ENCODE data around the gene ACOT9. TPM values are rescaled to one million over a fixed set of nuclear protein-coding genes. Genes with fewer than 3 reads are reported as not detected.

ACOT9 gene
- total and polyA plus RNA-seq, 10 of the 15 experiments (the other 5 are each of a cell fraction or from before 2014, with no cell fraction given), result 17.4 to 42.5 (median 23.3) TPM

DNA sequence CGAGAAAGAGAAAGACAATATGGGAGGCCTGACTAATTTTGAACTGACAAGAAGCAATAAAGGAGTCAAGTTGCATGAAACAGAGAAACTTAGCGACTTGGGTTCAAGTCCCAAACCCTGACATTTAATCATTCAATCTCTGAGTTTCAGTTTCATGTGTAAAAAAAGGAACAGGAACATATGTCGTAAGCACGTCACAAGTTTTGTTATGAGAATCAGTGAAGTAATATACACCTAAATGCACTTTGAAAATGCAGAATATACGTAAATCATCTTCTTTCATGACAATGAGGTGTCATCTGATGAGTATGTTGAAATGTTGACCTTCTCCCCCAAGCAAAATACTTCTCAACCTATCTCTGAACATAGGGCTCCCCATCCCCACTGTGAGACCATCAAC is 10.4 kb downstream of the ACOT9 start (continued):
- TF ChIP-seq, protein P1, sequence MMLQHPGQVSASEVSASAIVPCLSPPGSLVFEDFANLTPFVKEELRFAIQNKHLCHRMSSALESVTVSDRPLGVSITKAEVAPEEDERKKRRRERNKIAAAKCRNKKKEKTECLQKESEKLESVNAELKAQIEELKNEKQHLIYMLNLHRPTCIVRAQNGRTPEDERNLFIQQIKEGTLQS (IDR thresholded peaks at IDR 0.05; ENCODE audit: borderline replicate concordance, extremely low read depth, low read depth, low read length), result no peak
- peak; percentile 80; the same call in 1 of the 2 replicates for TF ChIP-seq SPI1 (IDR thresholded peaks at IDR 0.05; ENCODE audit: borderline replicate concordance, insufficient read depth, low read depth, low read length)
- TF ChIP-seq, protein P2, sequence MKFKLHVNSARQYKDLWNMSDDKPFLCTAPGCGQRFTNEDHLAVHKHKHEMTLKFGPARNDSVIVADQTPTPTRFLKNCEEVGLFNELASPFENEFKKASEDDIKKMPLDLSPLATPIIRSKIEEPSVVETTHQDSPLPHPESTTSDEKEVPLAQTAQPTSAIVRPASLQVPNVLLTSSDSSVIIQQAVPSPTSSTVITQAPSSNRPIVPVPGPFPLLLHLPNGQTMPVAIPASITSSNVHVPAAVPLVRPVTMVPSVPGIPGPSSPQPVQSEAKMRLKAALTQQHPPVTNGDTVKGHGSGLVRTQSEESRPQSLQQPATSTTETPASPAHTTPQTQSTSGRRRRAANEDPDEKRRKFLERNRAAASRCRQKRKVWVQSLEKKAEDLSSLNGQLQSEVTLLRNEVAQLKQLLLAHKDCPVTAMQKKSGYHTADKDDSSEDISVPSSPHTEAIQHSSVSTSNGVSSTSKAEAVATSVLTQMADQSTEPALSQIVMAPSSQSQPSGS (IDR thresholded peaks at IDR 0.05; ENCODE audit: low read length), result peak; percentile 93
- TF ChIP-seq CHD1 (IDR thresholded peaks at IDR 0.05; ENCODE audit: low read depth, low read length), result no peak
- TF ChIP-seq TCF3 (IDR thresholded peaks at IDR 0.05; ENCODE audit: borderline replicate concordance, insufficient read depth, low read depth, low read length), result no peak
- TF ChIP-seq, protein P3, sequence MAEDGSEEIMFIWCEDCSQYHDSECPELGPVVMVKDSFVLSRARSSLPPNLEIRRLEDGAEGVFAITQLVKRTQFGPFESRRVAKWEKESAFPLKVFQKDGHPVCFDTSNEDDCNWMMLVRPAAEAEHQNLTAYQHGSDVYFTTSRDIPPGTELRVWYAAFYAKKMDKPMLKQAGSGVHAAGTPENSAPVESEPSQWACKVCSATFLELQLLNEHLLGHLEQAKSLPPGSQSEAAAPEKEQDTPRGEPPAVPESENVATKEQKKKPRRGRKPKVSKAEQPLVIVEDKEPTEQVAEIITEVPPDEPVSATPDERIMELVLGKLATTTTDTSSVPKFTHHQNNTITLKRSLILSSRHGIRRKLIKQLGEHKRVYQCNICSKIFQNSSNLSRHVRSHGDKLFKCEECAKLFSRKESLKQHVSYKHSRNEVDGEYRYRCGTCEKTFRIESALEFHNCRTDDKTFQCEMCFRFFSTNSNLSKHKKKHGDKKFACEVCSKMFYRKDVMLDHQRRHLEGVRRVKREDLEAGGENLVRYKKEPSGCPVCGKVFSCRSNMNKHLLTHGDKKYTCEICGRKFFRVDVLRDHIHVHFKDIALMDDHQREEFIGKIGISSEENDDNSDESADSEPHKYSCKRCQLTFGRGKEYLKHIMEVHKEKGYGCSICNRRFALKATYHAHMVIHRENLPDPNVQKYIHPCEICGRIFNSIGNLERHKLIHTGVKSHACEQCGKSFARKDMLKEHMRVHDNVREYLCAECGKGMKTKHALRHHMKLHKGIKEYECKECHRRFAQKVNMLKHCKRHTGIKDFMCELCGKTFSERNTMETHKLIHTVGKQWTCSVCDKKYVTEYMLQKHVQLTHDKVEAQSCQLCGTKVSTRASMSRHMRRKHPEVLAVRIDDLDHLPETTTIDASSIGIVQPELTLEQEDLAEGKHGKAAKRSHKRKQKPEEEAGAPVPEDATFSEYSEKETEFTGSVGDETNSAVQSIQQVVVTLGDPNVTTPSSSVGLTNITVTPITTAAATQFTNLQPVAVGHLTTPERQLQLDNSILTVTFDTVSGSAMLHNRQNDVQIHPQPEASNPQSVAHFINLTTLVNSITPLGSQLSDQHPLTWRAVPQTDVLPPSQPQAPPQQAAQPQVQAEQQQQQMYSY (CRISPR knock-in tag; IDR thresholded peaks at IDR 0.05), result no peak
- no peak for TF ChIP-seq YY1 (IDR thresholded peaks at IDR 0.05; ENCODE audit: low read depth, low read length)
- no peak for TF ChIP-seq EGR1 (IDR thresholded peaks at IDR 0.05; ENCODE audit: borderline replicate concordance in 1 of 2, low read depth in 2 of 2, low read length in 2 of 2)
- TF ChIP-seq BRCA1 (IDR thresholded peaks at IDR 0.05; ENCODE audit: low read depth, low read length), result no peak
- TF ChIP-seq FOS (IDR thresholded peaks at IDR 0.05; ENCODE audit: borderline replicate concordance, extremely low read depth, insufficient read length), result no peak
- TF ChIP-seq, protein P4, sequence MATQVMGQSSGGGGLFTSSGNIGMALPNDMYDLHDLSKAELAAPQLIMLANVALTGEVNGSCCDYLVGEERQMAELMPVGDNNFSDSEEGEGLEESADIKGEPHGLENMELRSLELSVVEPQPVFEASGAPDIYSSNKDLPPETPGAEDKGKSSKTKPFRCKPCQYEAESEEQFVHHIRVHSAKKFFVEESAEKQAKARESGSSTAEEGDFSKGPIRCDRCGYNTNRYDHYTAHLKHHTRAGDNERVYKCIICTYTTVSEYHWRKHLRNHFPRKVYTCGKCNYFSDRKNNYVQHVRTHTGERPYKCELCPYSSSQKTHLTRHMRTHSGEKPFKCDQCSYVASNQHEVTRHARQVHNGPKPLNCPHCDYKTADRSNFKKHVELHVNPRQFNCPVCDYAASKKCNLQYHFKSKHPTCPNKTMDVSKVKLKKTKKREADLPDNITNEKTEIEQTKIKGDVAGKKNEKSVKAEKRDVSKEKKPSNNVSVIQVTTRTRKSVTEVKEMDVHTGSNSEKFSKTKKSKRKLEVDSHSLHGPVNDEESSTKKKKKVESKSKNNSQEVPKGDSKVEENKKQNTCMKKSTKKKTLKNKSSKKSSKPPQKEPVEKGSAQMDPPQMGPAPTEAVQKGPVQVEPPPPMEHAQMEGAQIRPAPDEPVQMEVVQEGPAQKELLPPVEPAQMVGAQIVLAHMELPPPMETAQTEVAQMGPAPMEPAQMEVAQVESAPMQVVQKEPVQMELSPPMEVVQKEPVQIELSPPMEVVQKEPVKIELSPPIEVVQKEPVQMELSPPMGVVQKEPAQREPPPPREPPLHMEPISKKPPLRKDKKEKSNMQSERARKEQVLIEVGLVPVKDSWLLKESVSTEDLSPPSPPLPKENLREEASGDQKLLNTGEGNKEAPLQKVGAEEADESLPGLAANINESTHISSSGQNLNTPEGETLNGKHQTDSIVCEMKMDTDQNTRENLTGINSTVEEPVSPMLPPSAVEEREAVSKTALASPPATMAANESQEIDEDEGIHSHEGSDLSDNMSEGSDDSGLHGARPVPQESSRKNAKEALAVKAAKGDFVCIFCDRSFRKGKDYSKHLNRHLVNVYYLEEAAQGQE (IDR thresholded peaks at IDR 0.05; ENCODE audit: low read depth, low read length), result no peak
- TF ChIP-seq RFX5 (IDR thresholded peaks at IDR 0.05; ENCODE audit: low read depth, low read length), result no peak
- TF ChIP-seq CREM (IDR thresholded peaks at IDR 0.05; ENCODE audit: low read depth), result peak; percentile 95
- TF ChIP-seq, protein P5, sequence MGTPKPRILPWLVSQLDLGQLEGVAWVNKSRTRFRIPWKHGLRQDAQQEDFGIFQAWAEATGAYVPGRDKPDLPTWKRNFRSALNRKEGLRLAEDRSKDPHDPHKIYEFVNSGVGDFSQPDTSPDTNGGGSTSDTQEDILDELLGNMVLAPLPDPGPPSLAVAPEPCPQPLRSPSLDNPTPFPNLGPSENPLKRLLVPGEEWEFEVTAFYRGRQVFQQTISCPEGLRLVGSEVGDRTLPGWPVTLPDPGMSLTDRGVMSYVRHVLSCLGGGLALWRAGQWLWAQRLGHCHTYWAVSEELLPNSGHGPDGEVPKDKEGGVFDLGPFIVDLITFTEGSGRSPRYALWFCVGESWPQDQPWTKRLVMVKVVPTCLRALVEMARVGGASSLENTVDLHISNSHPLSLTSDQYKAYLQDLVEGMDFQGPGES (IDR thresholded peaks at IDR 0.05), result no peak
- TF ChIP-seq NRF1 (conservative IDR thresholded peaks at IDR 0.05; ENCODE audit: low read depth, low read length), result no peak
- TF ChIP-seq BHLHE40 (IDR thresholded peaks at IDR 0.05; ENCODE audit: borderline replicate concordance in 1 of 2, low read depth in 2 of 2, low read length in 1 of 2), result peak in 1 of 2 experiments; percentile 27; a peak in 1 of 4 replicates
- TF ChIP-seq, protein P6, sequence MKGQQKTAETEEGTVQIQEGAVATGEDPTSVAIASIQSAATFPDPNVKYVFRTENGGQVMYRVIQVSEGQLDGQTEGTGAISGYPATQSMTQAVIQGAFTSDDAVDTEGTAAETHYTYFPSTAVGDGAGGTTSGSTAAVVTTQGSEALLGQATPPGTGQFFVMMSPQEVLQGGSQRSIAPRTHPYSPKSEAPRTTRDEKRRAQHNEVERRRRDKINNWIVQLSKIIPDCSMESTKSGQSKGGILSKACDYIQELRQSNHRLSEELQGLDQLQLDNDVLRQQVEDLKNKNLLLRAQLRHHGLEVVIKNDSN (IDR thresholded peaks at IDR 0.05; ENCODE audit: borderline replicate concordance, extremely low read length, insufficient read depth, low read depth, low read length), result no peak
- TF ChIP-seq KAT2A (conservative IDR thresholded peaks at IDR 0.05; ENCODE audit: control insufficient read depth, low read depth, low read length), result no peak
- peak; percentile 59 for TF ChIP-seq NR2F1 (conservative IDR thresholded peaks at IDR 0.05)

All from GM12878 (cell line).